GM12878 (cell line): Measurements from ENCODE around the gene UNC80. TPM values are rescaled to one million over a fixed set of nuclear protein-coding genes. Genes with fewer than 3 reads are reported as not detected.

Experiments used
- ATAC-seq: fragments of 200-7000 bp; cut with Tn5 transposase; 3 replicates; pipeline ENCODE4 v1.9.1; 2020; ENCODE audit warnings: mild to moderate bottlenecking, moderate library complexity
- BruUV-seq: library from RNA; stranded (reverse); fragments of 400-500 nt; replicated peaks from 2 replicates; lab custom pipeline; 2021; lab: Mats Ljungman, UMichigan
- CTCF ChIA-PET: fragments of 300-600 bp; sonication (Branson Sonifier 250); formaldehyde crosslinking; extraction: SDS; loops from one replicate; lab custom pipeline; 2021; ENCODE audit warnings: inconsistent platforms; lab: Yijun Ruan, JAX
- POLR2A ChIA-PET: fragments of 350-600 bp; formaldehyde crosslinking; extraction: SDS; loops from one replicate; lab custom pipeline; 2021; ENCODE audit warnings: inconsistent platforms; lab: Charles Lee
- RAD21 ChIA-PET: fragments of 300-600 bp; sonication (Branson Sonifier 250); formaldehyde crosslinking; loops from one replicate; lab custom pipeline; 2023; ENCODE audit warnings: antibody characterized with exemption; ENCODE audit not compliant: unreplicated experiment; lab: Charles Lee
- SMC1A ChIA-PET: fragments of 300-600 bp; sonication (Branson Sonifier 250); formaldehyde crosslinking; loops from one replicate; lab custom pipeline; 2023; ENCODE audit not compliant: unreplicated experiment, uncharacterized antibody; lab: Charles Lee
- DNase-seq: peaks from one replicate; pipeline ENCODE4 v3.0.0-alpha.2; 2011; ENCODE audit warnings: low read depth, low spot score
- FAIRE-seq: peaks from 3 replicates; lab custom pipeline; 2011; peaks lifted over from hg19 to GRCh38; lab: Jason Lieb, UNC
- H2AFZ ChIP-seq: 2 replicates; pipeline ENCODE4 v1.6.0; 2011; ENCODE audit warnings: low read depth, low read length, control low read depth; ENCODE audit not compliant: control insufficient read depth
- H3K27ac ChIP-seq: 2 replicates; pipeline ENCODE4 v1.5.1; 2011; ENCODE audit warnings: control low read depth; ENCODE audit not compliant: control insufficient read depth, insufficient read depth
- H3K27me3 ChIP-seq, 2 experiments: replicated peaks in 1 of 2; 2 replicates each; pipeline versions ENCODE4 v1.6.0 to v1.6.1; 2011; ENCODE audit warnings: low read length in 1 of 2; ENCODE audit not compliant: control insufficient read depth in 2 of 2, insufficient read depth in 2 of 2
- H3K36me3 ChIP-seq, 2 experiments: 2 replicates each; pipeline ENCODE4 v1.5.1; 2011; ENCODE audit warnings: low read length in 1 of 2; ENCODE audit not compliant: control insufficient read depth in 2 of 2, insufficient read depth in 2 of 2
- H3K4me1 ChIP-seq: 2 replicates; pipeline ENCODE4 v1.6.1; 2011; ENCODE audit warnings: mild to moderate bottlenecking, low read length, moderate library complexity, mixed read lengths; ENCODE audit not compliant: control insufficient read depth, insufficient read depth
- H3K4me2 ChIP-seq: 2 replicates; pipeline ENCODE4 v1.6.0; 2011; ENCODE audit warnings: control low read depth; ENCODE audit not compliant: control insufficient read depth, insufficient read depth
- H3K4me3 ChIP-seq: fragments of 200-600 bp; sonication (generic); 2 replicates; pipeline ENCODE4 v1.5.1; 2016
- H3K79me2 ChIP-seq: 2 replicates; pipeline ENCODE4 v1.6.0; 2011; ENCODE audit warnings: low read length; ENCODE audit not compliant: control insufficient read depth, insufficient read depth
- H3K9ac ChIP-seq: 2 replicates; pipeline ENCODE4 v1.8.0; 2011; ENCODE audit warnings: low read length, control low read depth, mixed read lengths; ENCODE audit not compliant: control insufficient read depth, insufficient read depth
- H3K9me3 ChIP-seq: replicated peaks from 3 replicates; pipeline ENCODE4 v1.5.1; 2011; ENCODE audit warnings: mild to moderate bottlenecking, low read length; ENCODE audit not compliant: control insufficient read depth, insufficient read depth
- H4K20me1 ChIP-seq: 2 replicates; pipeline ENCODE4 v1.6.0; 2011; ENCODE audit not compliant: control insufficient read depth, insufficient read depth
- CEBPZ ChIP-seq: fragments of 150-350 bp; IDR thresholded peaks from 2 replicates; pipeline ENCODE4 v1.6.1; 2016; ENCODE audit warnings: low read depth, low read length
- CHD1 ChIP-seq: IDR thresholded peaks from 2 replicates; pipeline ENCODE4 v1.6.1; 2012; ENCODE audit warnings: low read depth, low read length, improper control_type of control experiment
- FOXM1 ChIP-seq: IDR thresholded peaks from 2 replicates; pipeline ENCODE4 v1.6.1; 2012; ENCODE audit warnings: low read depth, mild to moderate bottlenecking, inconsistent platforms, low read length, moderate library complexity
- HCFC1 ChIP-seq: fragments of 150-350 bp; IDR thresholded peaks from 2 replicates; pipeline ENCODE4 v1.6.1; 2014; ENCODE audit warnings: low read length
- JUNB ChIP-seq: IDR thresholded peaks from 2 replicates; pipeline ENCODE4 v1.6.1; 2016; ENCODE audit warnings: antibody characterized with exemption, mild to moderate bottlenecking
- KAT2A ChIP-seq: conservative IDR thresholded peaks from 2 replicates; pipeline ENCODE4 v1.6.1; 2011; ENCODE audit warnings: low read depth, low read length; ENCODE audit not compliant: control insufficient read depth
- PKNOX1 ChIP-seq: fragments of 450-650 bp; IDR thresholded peaks from 2 replicates; pipeline ENCODE4 v1.6.1; 2016; ENCODE audit warnings: mild to moderate bottlenecking
- PML ChIP-seq: IDR thresholded peaks from 2 replicates; pipeline ENCODE4 v1.6.1; 2012; ENCODE audit warnings: low read length, inconsistent platforms
- POLR2AphosphoS5 ChIP-seq: IDR thresholded peaks from 2 replicates; pipeline ENCODE4 v1.6.1; 2011; ENCODE audit warnings: mild to moderate bottlenecking, low read length, inconsistent platforms
- PRDM15 ChIP-seq: fragments of 450-650 bp; formaldehyde crosslinking; IDR thresholded peaks from 2 replicates; pipeline ENCODE4 v1.4.0; 2020; ENCODE audit warnings: mild to moderate bottlenecking, moderate library complexity
- RAD21 ChIP-seq: IDR thresholded peaks from 2 replicates; pipeline ENCODE4 v1.6.1; 2011; ENCODE audit warnings: mild to moderate bottlenecking, low read depth, low read length, moderate library complexity; ENCODE audit not compliant: insufficient read depth
- TARDBP ChIP-seq: IDR thresholded peaks from 2 replicates; pipeline ENCODE4 v1.6.1; 2016; ENCODE audit warnings: borderline replicate concordance
- TCF12 ChIP-seq: IDR thresholded peaks from 2 replicates; pipeline ENCODE4 v1.6.1; 2011; ENCODE audit warnings: low read depth, mild to moderate bottlenecking, low read length
- TCF3 ChIP-seq: IDR thresholded peaks from 2 replicates; pipeline ENCODE4 v1.6.1; 2012; ENCODE audit warnings: low read depth, mild to moderate bottlenecking, low read length, borderline replicate concordance; ENCODE audit not compliant: insufficient read depth
- ZBTB33 ChIP-seq: fragments of 450-650 bp; IDR thresholded peaks from 2 replicates; pipeline ENCODE4 v1.6.1; 2017; ENCODE audit warnings: mild to moderate bottlenecking
- ZNF217 ChIP-seq: fragments of 450-650 bp; IDR thresholded peaks from 2 replicates; pipeline ENCODE4 v1.6.1; 2017; ENCODE audit warnings: antibody characterized with exemption, mild to moderate bottlenecking
- ZNF622 ChIP-seq: fragments of 450-650 bp; IDR thresholded peaks from 2 replicates; pipeline ENCODE4 v1.6.1; 2017; ENCODE audit warnings: mild to moderate bottlenecking, inconsistent platforms
- WGBS: methylation state at CpG from one replicate; pipeline ENCODE4 v1.1.6; 2016; ENCODE audit warnings: low lambda C conversion rate; ENCODE audit not compliant: insufficient replicate concordance, insufficient coverage; ENCODE audit errors: missing lambda C conversion rate; 5-methylcytosine and 5-hydroxymethylcytosine counted together
- in situ Hi-C: fragments of 300-500 bp; cut with MboI; formaldehyde crosslinking; loops from 9 replicates; pipeline ENCODE4 v1.14.3; 2018; ENCODE audit warnings: mixed read lengths
- intact Hi-C: fragments of 100-400 bp; cut with micrococcal nuclease; formaldehyde crosslinking; loops from one replicate; pipeline ENCODE4 v1.14.2; 2022; ENCODE audit not compliant: unreplicated experiment
- polyA plus RNA-seq, 11 experiments: library from polyadenylated mRNA; depleted of rRNA in 4 of 11; unstranded in 6 of 11; stranded (reverse) in 5 of 11; fragments of >200 nt; fragmentation: Nextera tagmentation in 4 of 11; fragmentation: Illumina TruSeq in 1 of 11; extraction: Ambion mirVana in 4 of 11; extraction: Trizol in 1 of 11; gene quantifications; 1 replicate in 1 of 11; 2 replicates in 10 of 11; pipeline versions ENCODE4 v1.2.1 to v1.2.3, GENCODE V29; 2011 to 2016; ENCODE audit warnings: inconsistent platforms in 2 of 11, missing spikeins in 2 of 11, low read depth in 1 of 11
- total RNA-seq, 4 experiments: library from RNA; depleted of rRNA in 3 of 4; stranded (reverse); fragments of >200 nt in 3 of 4; fragmentation: Illumina TruSeq in 1 of 4; extraction: Trizol in 1 of 4; gene quantifications; 2 replicates each; pipeline versions ENCODE4 v1.2.1 to v1.2.3, GENCODE V29; 2013 to 2021

UNC80 gene
- total and polyA plus RNA-seq, 10 of the 15 experiments (the other 5 are each of a cell fraction or from before 2014, with no cell fraction given) = not detected

GRCh38 chr2:209766613-209767012, 5.0 kb upstream of the UNC80 start:
- no peaks in the 10 kb centered on the region for H3K79me2 ChIP-seq
- no peak overlapping the region for H3K27ac ChIP-seq
- no peak overlapping the region for H3K4me2 ChIP-seq
- WGBS = 88% methylated on average over 1 of the region's 1 CpG
- H4K20me1 ChIP-seq = no peaks in the 10 kb centered on the region
- H3K9me3 ChIP-seq = no peaks in the 10 kb centered on the region
- BruUV-seq = no TSS peak
- SMC1A ChIA-PET = no interaction called here
- POLR2A ChIA-PET = no interaction called here
- H2AFZ ChIP-seq = no peak overlapping the region
- intact Hi-C loops = no loop called here
- RAD21 ChIA-PET = no interaction called here
- in situ Hi-C loops = no loop called here
- no peak overlapping the region for H3K9ac ChIP-seq
- FAIRE-seq (no peak), ATAC-seq (no peak), DNase-seq (no peak)
- CTCF ChIA-PET = no interaction called here
- H3K4me3 ChIP-seq = no peak overlapping the region
- no peaks in the 10 kb centered on the region for H3K4me1 ChIP-seq
- no peaks in the 10 kb centered on the region for H3K36me3 ChIP-seq
- 0 out of 4 replicates have a peak, but pooled peaks cover 0 to 2% of the 10 kb centered on the region in 2 experiments for H3K27me3 ChIP-seq
- no peak for TF ChIP-seq POLR2AphosphoS5
- no peak for TF ChIP-seq TARDBP
- TF ChIP-seq CEBPZ = no peak
- TF ChIP-seq CHD1 = no peak
- TF ChIP-seq ZNF217 = no peak
- no peak for TF ChIP-seq PRDM15 (CRISPR knock-in tag)
- TF ChIP-seq JUNB = no peak
- TF ChIP-seq KAT2A = no peak
- TF ChIP-seq TCF3 = no peak
- TF ChIP-seq TCF12 = no peak
- TF ChIP-seq PKNOX1 = no peak
- TF ChIP-seq RAD21 = no peak
- no peak for TF ChIP-seq FOXM1
- no peak for TF ChIP-seq ZNF622
- TF ChIP-seq PML = no peak
- TF ChIP-seq ZBTB33 = no peak
- TF ChIP-seq HCFC1 = no peak
